ENCODE measurements around the gene TM9SF1. TPM values are rescaled to one million over a fixed set of nuclear protein-coding genes. Genes with fewer than 3 reads are reported as not detected.
A peak's percentile ranks its signal among the peaks of the same experiment; 100 is the strongest.

The TM9SF1 gene, protein sequence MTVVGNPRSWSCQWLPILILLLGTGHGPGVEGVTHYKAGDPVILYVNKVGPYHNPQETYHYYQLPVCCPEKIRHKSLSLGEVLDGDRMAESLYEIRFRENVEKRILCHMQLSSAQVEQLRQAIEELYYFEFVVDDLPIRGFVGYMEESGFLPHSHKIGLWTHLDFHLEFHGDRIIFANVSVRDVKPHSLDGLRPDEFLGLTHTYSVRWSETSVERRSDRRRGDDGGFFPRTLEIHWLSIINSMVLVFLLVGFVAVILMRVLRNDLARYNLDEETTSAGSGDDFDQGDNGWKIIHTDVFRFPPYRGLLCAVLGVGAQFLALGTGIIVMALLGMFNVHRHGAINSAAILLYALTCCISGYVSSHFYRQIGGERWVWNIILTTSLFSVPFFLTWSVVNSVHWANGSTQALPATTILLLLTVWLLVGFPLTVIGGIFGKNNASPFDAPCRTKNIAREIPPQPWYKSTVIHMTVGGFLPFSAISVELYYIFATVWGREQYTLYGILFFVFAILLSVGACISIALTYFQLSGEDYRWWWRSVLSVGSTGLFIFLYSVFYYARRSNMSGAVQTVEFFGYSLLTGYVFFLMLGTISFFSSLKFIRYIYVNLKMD
- total RNA-seq (10 to 100 TPM; 19.4 to 22.1 TPM), polyA plus RNA-seq (10 to 100 TPM; 23.1 to 29.8 (median 29.1) TPM), total RNA-seq (2.7 to 5.0 (median 3.7) reads per million in 6 experiments)

DNA sequence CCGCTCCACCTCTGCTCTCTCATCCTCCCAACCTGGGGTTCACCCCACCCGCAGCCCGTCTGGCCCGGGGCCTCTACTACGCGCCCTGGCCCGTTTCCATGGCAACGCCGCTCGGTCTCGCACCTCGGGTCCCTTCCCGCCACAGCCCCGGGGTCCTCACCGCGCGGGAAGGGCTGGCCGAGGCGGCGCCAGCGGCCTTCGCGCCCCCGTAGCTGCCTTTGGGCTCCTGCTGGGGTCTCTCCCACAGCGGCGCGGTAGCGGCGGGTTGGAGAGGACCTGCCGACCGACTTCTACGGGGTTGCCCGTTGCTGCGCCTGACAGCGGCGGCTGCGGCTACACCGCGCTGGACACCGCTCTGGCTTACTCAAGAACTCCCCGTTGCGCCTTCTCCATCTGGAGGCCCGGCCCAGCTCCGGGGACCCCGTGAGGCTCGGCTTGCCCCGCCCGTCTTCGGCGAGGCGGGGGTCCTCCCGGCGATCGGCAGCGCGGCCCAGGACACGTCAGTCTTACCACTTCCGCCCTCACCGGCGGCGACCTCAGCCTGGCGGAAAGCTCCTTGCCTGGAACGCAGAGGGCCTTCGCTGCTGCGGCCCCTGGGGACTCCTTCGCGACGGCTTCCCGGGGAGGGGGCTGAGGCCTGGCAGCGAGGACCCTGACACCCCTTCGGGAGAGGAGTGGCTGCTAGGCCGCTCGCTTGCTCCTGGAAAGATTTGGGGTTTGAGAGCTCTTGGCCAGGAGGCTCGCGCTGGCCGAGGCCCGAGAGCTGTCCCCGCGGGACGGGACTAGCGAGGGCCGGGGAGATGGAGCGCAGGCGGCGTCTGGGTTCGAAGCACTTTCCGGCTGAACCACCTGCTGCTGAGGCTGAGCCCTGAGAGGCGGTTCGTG is at the start of gene TM9SF1:
Gene TM9SF1, minus strand, starts transcription at position 256 of the 885 bp plus-strand sequence. CDS start 422 bp downstream, outside the sequence.
- Mint-ChIP-seq H3K9me3 (no peaks in the 10 kb centered on the region), H3K4me3 (peak within 1 kb of the TSS; percentile 84 to 98 (median 93)), H3K4me1 (peaks cover 24 to 64% (median 62%) of the 10 kb centered on the region in 4 donors), H3K27me3 (no peaks in the 10 kb centered on the region), H3K27ac (peak within 1 kb of the TSS; percentile 93 to 99 (median 98)), H3K36me3 (peaks cover 0 to 35% (median 7%) of the 10 kb centered on the region in 3 donors)
- POLR2A ChIA-PET: interaction anchor here (0.9 to 3.5 kb wide), 30 partner anchors 9 to 1101 kb away, joined by 3 to 124 read pairs (median 6); partner anchors contain the start of genes ACIN1, C14orf119, CBLN3 and CHMP4A
- DNase-seq (peak; percentile 81 to 95 (median 90)), ATAC-seq (peak; percentile 87 to 88)

DNA sequence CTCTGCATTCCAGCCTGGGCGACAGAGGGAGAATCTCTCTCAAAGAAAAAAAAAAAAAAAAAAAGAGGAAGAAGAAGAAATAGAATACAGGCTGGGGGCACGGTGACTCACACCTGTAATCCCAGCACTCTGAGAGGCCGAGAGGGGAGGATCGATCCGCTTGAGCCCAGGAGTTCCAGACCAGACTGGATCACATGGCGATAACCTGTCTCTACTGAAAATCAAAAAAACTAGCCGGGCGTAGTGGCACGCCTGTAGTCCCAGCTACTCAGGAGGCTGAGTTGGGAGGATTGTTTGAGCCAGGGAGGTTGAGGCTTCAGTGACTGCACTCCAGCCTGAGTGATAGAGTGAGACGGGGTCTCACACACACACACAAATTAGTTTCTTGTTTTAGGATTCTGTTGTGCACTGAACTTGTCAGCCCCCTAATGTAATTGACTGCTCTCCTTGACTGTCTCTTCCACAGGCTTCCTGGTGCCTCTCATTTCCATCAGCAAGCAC is 48.1 kb upstream of the TM9SF1 start:
- Mint-ChIP-seq H3K4me1 (peaks cover 22 to 71% (median 53%) of the 10 kb centered on the region in 4 donors), H3K9me3 (no peaks in the 10 kb centered on the region), H3K27ac (peak overlapping the region; percentile 96 to 100 (median 100)), H3K27me3 (no peaks in the 10 kb centered on the region), H3K4me3 (peak overlapping the region; percentile 83 to 99 (median 97)), H3K36me3 (peaks cover 0 to 33% (median 0%) of the 10 kb centered on the region in 3 donors)
- DNase-seq: peak in 2 of 10 donors; percentile 8 to 18
- no peak for ATAC-seq
- POLR2A ChIA-PET: interaction anchor here (0.7 to 3.9 kb wide), 19 partner anchors 9 to 290 kb away, joined by 3 to 73 read pairs (median 18); partner anchors contain the start of genes CBLN3, CHMP4A, CIDEB and DCAF11

DNA sequence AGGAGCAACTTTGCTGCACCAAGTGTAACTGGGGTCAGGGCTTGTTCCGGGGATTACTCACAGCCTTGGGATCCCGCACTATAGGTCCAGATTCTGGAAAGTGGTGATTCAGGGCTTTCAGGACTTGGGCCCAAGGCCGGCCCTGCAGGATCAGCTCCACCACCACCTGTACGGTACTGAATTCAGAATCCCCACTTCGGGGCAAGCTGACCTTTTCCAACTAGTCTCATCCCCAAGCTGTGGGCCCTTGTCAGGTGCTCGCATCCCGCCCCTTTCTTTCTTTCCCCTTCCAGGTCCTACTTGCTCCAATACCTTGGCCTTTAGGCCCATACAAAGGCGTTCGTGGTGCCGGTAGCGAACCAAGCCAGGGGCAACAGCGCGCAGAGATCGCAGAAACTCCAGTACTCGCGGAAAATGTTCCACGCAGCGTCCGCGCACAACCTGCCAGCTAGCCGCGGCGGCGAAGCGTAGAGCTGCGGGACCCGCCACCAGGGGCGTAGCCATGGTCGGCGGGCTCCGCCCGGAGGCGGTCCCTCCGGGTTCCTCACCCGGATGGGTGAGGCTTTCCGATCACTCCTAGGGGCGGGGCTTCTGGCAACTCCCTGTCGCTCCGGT is 46.7 kb upstream of the TM9SF1 start:
- POLR2A ChIA-PET: interaction anchor here (0.7 to 3.9 kb wide), 26 partner anchors 10 to 940 kb away, joined by 3 to 73 read pairs (median 12); partner anchors contain the start of genes CBLN3, CHMP4A, CIDEB and DCAF11
- Mint-ChIP-seq H3K27ac (peak overlapping the region; percentile 96 to 100 (median 100)), H3K36me3 (peaks cover 3 to 48% (median 10%) of the 10 kb centered on the region in 3 donors), H3K4me1 (peaks cover 32 to 76% (median 65%) of the 10 kb centered on the region in 4 donors), H3K9me3 (no peaks in the 10 kb centered on the region), H3K4me3 (peak overlapping the region; percentile 83 to 99 (median 97)), H3K27me3 (no peaks in the 10 kb centered on the region)
- DNase-seq (peak in 9 of 10 donors; percentile 89 to 97 (median 92)), ATAC-seq (peak; percentile 83 to 84)

GRCh38 chr14:24240110-24240918 is 45.1 kb upstream of the TM9SF1 start:
- H3K27me3 Mint-ChIP-seq: no peaks in the 10 kb centered on the region
- H3K4me1 Mint-ChIP-seq: peaks cover 42 to 80% (median 77%) of the 10 kb centered on the region in 4 donors
- H3K27ac Mint-ChIP-seq: peak overlapping the region in 9 of 10 donors; percentile 37 to 96 (median 80)
- H3K36me3 Mint-ChIP-seq: peaks cover 10 to 64% (median 16%) of the 10 kb centered on the region in 3 donors
- no peaks in the 10 kb centered on the region for H3K9me3 Mint-ChIP-seq
- H3K4me3 Mint-ChIP-seq: peak overlapping the region; percentile 69 to 99 (median 96)
- POLR2A ChIA-PET: interaction anchor here (1.0 to 3.8 kb wide), 7 partner anchors 8 to 630 kb away, joined by 3 to 73 read pairs (median 33); partner anchors contain the start of genes CBLN3, CHMP4A, GMPR2 and KHNYN
- ATAC-seq: no peak
- DNase-seq: no peak

- no peaks in the 10 kb centered on the region for H3K9me3 Mint-ChIP-seq
- no peak for DNase-seq
- H3K4me3 Mint-ChIP-seq: peak overlapping the region in 7 of 10 donors; percentile 2 to 83 (median 41)
- peaks cover 40 to 89% (median 85%) of the 10 kb centered on the region in 4 donors for H3K4me1 Mint-ChIP-seq
- POLR2A ChIA-PET: interaction anchor here (0.7 to 1.2 kb wide), 6 partner anchors 23 to 192 kb away, joined by 3 to 7 read pairs (median 3); partner anchors contain the start of genes CHMP4A, KHNYN, MDP1 and TSSK4
- no peak for ATAC-seq
- peaks cover 10 to 70% (median 18%) of the 10 kb centered on the region in 3 donors for H3K36me3 Mint-ChIP-seq
- peak overlapping the region in 9 of 10 donors; percentile 41 to 89 (median 66) for H3K27ac Mint-ChIP-seq
- H3K27me3 Mint-ChIP-seq: no peaks in the 10 kb centered on the region
Measured at GRCh38 chr14:24238527-24239037, 43.3 kb upstream of the TM9SF1 start.

GRCh38 chr14:24238123-24238522 is 42.9 kb upstream of the TM9SF1 start:
- ATAC-seq (no peak), DNase-seq (no peak)
- POLR2A ChIA-PET: interaction anchor here (0.6 to 1.2 kb wide), 5 partner anchors 15 to 192 kb away, joined by 3 to 7 read pairs (median 3); partner anchors contain the start of genes CHMP4A and KHNYN
- H3K27ac Mint-ChIP-seq: peak overlapping the region in 8 of 10 donors; percentile 32 to 89 (median 45)
- H3K9me3 Mint-ChIP-seq: no peaks in the 10 kb centered on the region
- H3K36me3 Mint-ChIP-seq: peaks cover 10 to 70% (median 18%) of the 10 kb centered on the region in 3 donors
- H3K27me3 Mint-ChIP-seq: no peaks in the 10 kb centered on the region
- H3K4me1 Mint-ChIP-seq: peaks cover 41 to 89% (median 84%) of the 10 kb centered on the region in 4 donors
- peak overlapping the region in 4 of 10 donors; percentile 2 to 20 (median 5) for H3K4me3 Mint-ChIP-seq

DNA sequence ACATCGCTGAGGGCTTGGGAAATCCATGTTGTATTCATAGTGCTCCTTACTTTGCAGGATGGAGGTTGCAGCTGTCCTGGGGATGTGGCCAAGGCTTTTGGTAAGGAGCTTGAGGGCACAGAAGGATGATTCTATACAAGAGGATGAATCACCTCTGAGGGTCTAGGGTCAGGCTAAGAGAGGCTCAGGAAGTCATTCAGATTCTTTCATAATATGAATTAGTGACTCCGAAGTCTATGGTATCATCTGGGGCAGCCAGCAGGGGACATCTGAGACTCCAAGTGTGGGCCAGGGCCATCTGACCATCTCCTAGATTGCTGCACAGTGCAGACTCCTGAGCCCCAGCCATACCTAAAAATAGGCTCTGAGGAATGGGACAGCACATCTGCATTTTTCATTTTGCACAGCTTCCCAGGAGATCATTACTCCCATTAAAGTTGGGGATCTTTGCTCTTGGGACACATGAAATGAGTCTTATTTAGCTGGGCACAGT is 42.3 kb upstream of the TM9SF1 start:
- POLR2A ChIA-PET: interaction anchor here (0.6 to 1.2 kb wide), 3 partner anchors 15 to 33 kb away, joined by 3 to 7 read pairs (median 3); partner anchors contain the start of gene CHMP4A

DNA sequence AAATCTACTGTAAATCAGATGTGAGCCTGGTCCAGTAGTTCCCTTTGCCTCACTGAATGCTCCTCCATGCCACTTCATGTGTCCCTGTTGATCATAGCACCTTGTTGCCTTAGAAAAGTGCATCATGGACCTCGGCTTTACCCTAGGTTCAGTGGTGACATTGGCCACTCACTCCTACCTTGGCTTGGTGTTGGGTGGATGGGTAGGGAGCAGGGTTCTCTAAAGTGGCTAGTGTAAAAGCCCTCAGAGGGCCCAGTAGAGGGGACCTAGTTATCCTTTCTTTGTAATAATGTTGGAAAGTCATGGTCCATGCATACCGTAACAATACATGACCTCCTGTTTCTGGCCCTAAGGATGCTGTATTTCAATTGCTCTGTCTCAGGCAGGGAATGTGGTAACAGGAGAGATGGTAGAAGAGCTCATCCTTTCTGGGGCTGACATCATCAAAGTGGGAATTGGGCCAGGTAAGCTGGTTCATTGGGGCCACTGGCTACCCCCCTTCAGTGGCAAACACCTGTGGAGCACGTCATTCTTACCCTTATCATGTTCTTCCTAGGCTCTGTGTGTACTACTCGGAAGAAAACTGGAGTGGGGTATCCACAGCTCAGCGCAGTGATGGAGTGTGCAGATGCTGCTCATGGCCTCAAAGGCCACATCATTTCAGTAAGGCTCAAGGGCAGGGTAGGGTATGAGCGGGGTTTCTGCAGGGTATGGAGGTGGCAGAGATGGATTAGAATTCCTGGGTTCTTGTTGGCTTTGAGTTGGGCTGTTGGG is 41.6 kb upstream of the TM9SF1 start:
- no peaks in the 10 kb centered on the region for H3K27me3 Mint-ChIP-seq
- peak overlapping the region in 6 of 10 donors; percentile 38 to 84 (median 50) for H3K27ac Mint-ChIP-seq
- no peaks in the 10 kb centered on the region for H3K9me3 Mint-ChIP-seq
- ATAC-seq (no peak), DNase-seq (no peak)
- H3K4me3 Mint-ChIP-seq: peak overlapping the region in 2 of 10 donors; percentile 16 to 17
- POLR2A ChIA-PET: no interaction called here
- peaks cover 10 to 64% (median 18%) of the 10 kb centered on the region in 3 donors for H3K36me3 Mint-ChIP-seq
- peaks cover 37 to 83% (median 78%) of the 10 kb centered on the region in 4 donors for H3K4me1 Mint-ChIP-seq

More for the DNA sequence above, 42.3 kb upstream of the TM9SF1 start:
- Mint-ChIP-seq H3K27ac (peak overlapping the region in 5 of 10 donors; percentile 41 to 84 (median 49)), H3K4me3 (peak overlapping the region in 2 of 10 donors; percentile 2 to 20), H3K9me3 (no peaks in the 10 kb centered on the region), H3K4me1 (peaks cover 39 to 88% (median 82%) of the 10 kb centered on the region in 4 donors), H3K27me3 (no peaks in the 10 kb centered on the region), H3K36me3 (peaks cover 10 to 70% (median 18%) of the 10 kb centered on the region in 3 donors)
- ATAC-seq: no peak
- DNase-seq: no peak

Measured in naive thymus-derived CD8-positive, alpha-beta T cell (primary cell).